ENCODE results near the gene TMEM87B.
"Not testable (repeated sequence)": the region's sequence is repeated elsewhere in the genome, so short reads cannot be mapped to it uniquely, and the experiment has no call there.

The TMEM87B gene

GRCh38 chr2:112065966-112066365 lies 10.9 kb downstream of the TMEM87B start:
- DNase-seq (ENCODE audit: low spot score): no peak

GRCh38 chr2:112069794-112070193 lies 14.7 kb downstream of the TMEM87B start:
- not testable (repeated sequence) for DNase-seq (ENCODE audit: low spot score)

GRCh38 chr2:112073875-112074274 lies 18.8 kb downstream of the TMEM87B start:
- no peak for DNase-seq (ENCODE audit: low spot score)

GRCh38 chr2:112074506-112074905 lies 19.4 kb downstream of the TMEM87B start:
- no peak for DNase-seq (ENCODE audit: low spot score)

- DNase-seq (ENCODE audit: low spot score): no peak
Observed at GRCh38 chr2:112075490-112076260, 20.6 kb downstream of the TMEM87B start.

GRCh38 chr2:112077814-112078213 lies 22.7 kb downstream of the TMEM87B start:
- no peak for DNase-seq (ENCODE audit: low spot score)

GRCh38 chr2:112081262-112081661 lies 26.2 kb downstream of the TMEM87B start:
- DNase-seq (ENCODE audit: low spot score): no peak

GRCh38 chr2:112084689-112085374 lies 29.8 kb downstream of the TMEM87B start:
- no peak for DNase-seq (ENCODE audit: low spot score)

- no peak for DNase-seq (ENCODE audit: low spot score)
Observed at GRCh38 chr2:112085375-112085730, 30.3 kb downstream of the TMEM87B start.

GRCh38 chr2:112085916-112086669 lies 31.0 kb downstream of the TMEM87B start:
- DNase-seq (ENCODE audit: low spot score): no peak

- no peak for DNase-seq (ENCODE audit: low spot score)
Observed at GRCh38 chr2:112087346-112088020, 32.4 kb downstream of the TMEM87B start.

- no peak for DNase-seq (ENCODE audit: low spot score)
Observed at GRCh38 chr2:112089375-112089774, 34.3 kb downstream of the TMEM87B start.

GRCh38 chr2:112092286-112093041 lies 37.4 kb downstream of the TMEM87B start:
- DNase-seq (ENCODE audit: low spot score): no peak

- DNase-seq (ENCODE audit: low spot score): no peak
Observed at GRCh38 chr2:112093216-112093615, 38.1 kb downstream of the TMEM87B start.

- DNase-seq (ENCODE audit: low spot score): no peak
Observed at GRCh38 chr2:112095681-112096080, 40.6 kb downstream of the TMEM87B start.

- DNase-seq (ENCODE audit: low spot score): no peak
Observed at GRCh38 chr2:112096098-112096497, 41.0 kb downstream of the TMEM87B start.

GRCh38 chr2:112108178-112108832 lies 53.2 kb downstream of the TMEM87B start:
- no peak for DNase-seq (ENCODE audit: low spot score)

GRCh38 chr2:112109278-112109677 lies 54.2 kb downstream of the TMEM87B start:
- no peak for DNase-seq (ENCODE audit: low spot score)

- DNase-seq (ENCODE audit: low spot score): no peak
Observed at GRCh38 chr2:112110966-112111365, 55.9 kb downstream of the TMEM87B start.

GRCh38 chr2:112113354-112113753 lies 58.3 kb downstream of the TMEM87B start:
- not testable (repeated sequence) for DNase-seq (ENCODE audit: low spot score)

- no peak for DNase-seq (ENCODE audit: low spot score)
Observed at GRCh38 chr2:112118148-112118547, 63.1 kb downstream of the TMEM87B start.

All from Ammon's horn (tissue), 1 donor.